Pancreas (tissue), 10 donors: ENCODE data around the gene RIC3. TPM values are rescaled to one million over a fixed set of nuclear protein-coding genes. Genes with fewer than 3 reads are reported as not detected.

Experiments
- ATAC-seq, 4 donors: fragments of 200-7000 bp; cut with Tn5 transposase; one replicate each; pipeline versions ENCODE4 v1.8.0 to v1.9.1; 2020; ENCODE audit warnings: mild to moderate bottlenecking in 4 of 4, moderate library complexity in 4 of 4
- DNase-seq, 6 donors: peaks; one replicate each; pipeline ENCODE4 v3.0.0-alpha.2; 2020
- FAIRE-seq: peaks from 2 replicates; lab custom pipeline; 2012; peaks lifted over from hg19 to GRCh38; lab: Jason Lieb, UNC
- H3K27ac ChIP-seq, 4 donors: fragments of 200-600 bp; sonication (generic); 1 replicate in 3 of 4; 2 replicates in 1 of 4; pipeline versions ENCODE4 v1.5.0 to v1.8.0; 2020
- H3K27me3 ChIP-seq, 4 donors: fragments of 200-600 bp; one replicate each; pipeline ENCODE4 v1.8.0; 2021
- H3K36me3 ChIP-seq, 3 donors: fragments of 200-600 bp; sonication (generic) in 1 of 3; one replicate each; pipeline versions ENCODE4 v1.5.0 to v1.8.0; 2020 to 2021
- H3K4me1 ChIP-seq, 3 donors: fragments of 200-600 bp; one replicate each; pipeline ENCODE4 v1.8.0; 2021
- H3K4me3 ChIP-seq, 4 donors: fragments of 200-600 bp; sonication (generic) in 2 of 4; one replicate each; pipeline versions ENCODE4 v1.5.0 to v1.8.0; 2020 to 2021
- H3K9me3 ChIP-seq, 4 donors: fragments of 200-600 bp; one replicate each; pipeline ENCODE4 v1.8.0; 2021
- WGBS, 2 donors: extraction: QIAGEN DNeasy Blood & Tissue Kit; methylation state at CpG; one replicate each; pipeline ENCODE4 v1.1.7; 2013; 5-methylcytosine and 5-hydroxymethylcytosine counted together
- intact Hi-C, 3 donors: fragments of 100-400 bp; cut with DNase I; formaldehyde crosslinking; loops; one replicate each; pipeline versions ENCODE4 v1.11.1 to v1.14.2; 2022
- polyA plus RNA-seq, 2 donors: library from polyadenylated mRNA; stranded (reverse); fragments of 200-250 nt; gene quantifications; one replicate each; pipeline ENCODE4 v1.2.3, GENCODE V29; 2013
- total RNA-seq, 6 donors: library from RNA; stranded (reverse); fragmentation: NEBNext Ultra II Directional in 4 of 6; extraction: Animal tissue kit (Norgen Biotek cat#: 25700) in 4 of 6; gene quantifications; one replicate each; pipeline versions ENCODE4 v1.2.1 to v1.2.4, GENCODE V29; 2021 to 2023
- TF ChIP-seq, protein P1 (sequence below), 4 donors: fragments of 200-600 bp; sonication (generic) in 3 of 4; IDR thresholded peaks; one replicate each; pipeline versions ENCODE4 v1.5.0 to v1.8.0; 2021; ENCODE audit warnings: antibody characterized with exemption in 4 of 4
- donor health status: healthy with polysubstance abuse.
- donor health status: DM: no; HTN: no; CAD: no; lungs with moderate emphysema.
- donor health status: DM: no; HTN: no; CAD: no.
- donor health status: control.
- donor health status: control.
- donor health status: Bipolar disorder and iron deficiency.
- donor health status: DM: yes; HTN: yes; CAD: no.
- donor health status: DM: no; HTN: no; CAD: no.
- donor health status: DM: no; HTN: no; CAD: no.
- donor health status: DM: yes; HTN: yes; CAD: no.

Gene RIC3
- total and polyA plus RNA-seq, 8 donors, result 11.3 to 49.9 (median 18.2) TPM

DNA sequence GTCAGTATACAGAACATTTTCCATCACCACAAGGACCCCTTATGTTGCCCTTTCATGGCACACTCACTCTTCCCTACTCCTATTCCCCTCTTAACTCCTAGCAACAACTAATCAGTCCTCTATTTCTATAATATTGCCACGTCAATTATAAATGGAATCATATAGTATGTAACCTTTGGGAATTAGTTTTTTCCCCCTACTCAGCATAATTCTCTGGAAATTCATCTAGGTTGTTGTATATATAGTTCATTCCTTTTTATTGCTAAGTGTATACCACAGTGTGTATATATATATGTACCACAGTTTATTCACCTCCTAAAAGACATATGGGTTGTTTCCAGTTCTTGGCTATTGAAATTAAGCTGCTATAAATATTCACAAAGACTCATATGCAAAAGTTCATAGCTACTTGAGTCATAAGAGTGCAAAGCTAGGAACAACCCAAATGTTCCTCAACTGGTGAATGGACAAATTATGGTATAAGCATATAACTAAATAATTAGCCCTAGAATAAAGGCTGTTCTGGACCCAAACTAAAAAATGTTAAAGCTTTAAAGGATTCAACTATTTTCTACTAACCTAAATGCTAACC, 46.6 kb downstream of the RIC3 start:
- Histone ChIP-seq H3K9me3 (no peaks in the 10 kb centered on the region), H3K36me3 (no peaks in the 10 kb centered on the region), H3K4me3 (no peak overlapping the region), H3K4me1 (no peaks in the 10 kb centered on the region), H3K27ac (no peak overlapping the region), H3K27me3 (no peaks in the 10 kb centered on the region)
- intact Hi-C loops, result no loop called here
- TF ChIP-seq, protein P1, sequence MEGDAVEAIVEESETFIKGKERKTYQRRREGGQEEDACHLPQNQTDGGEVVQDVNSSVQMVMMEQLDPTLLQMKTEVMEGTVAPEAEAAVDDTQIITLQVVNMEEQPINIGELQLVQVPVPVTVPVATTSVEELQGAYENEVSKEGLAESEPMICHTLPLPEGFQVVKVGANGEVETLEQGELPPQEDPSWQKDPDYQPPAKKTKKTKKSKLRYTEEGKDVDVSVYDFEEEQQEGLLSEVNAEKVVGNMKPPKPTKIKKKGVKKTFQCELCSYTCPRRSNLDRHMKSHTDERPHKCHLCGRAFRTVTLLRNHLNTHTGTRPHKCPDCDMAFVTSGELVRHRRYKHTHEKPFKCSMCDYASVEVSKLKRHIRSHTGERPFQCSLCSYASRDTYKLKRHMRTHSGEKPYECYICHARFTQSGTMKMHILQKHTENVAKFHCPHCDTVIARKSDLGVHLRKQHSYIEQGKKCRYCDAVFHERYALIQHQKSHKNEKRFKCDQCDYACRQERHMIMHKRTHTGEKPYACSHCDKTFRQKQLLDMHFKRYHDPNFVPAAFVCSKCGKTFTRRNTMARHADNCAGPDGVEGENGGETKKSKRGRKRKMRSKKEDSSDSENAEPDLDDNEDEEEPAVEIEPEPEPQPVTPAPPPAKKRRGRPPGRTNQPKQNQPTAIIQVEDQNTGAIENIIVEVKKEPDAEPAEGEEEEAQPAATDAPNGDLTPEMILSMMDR (IDR thresholded peaks at IDR 0.05), result no peak
- no peak for FAIRE-seq
- DNase-seq, result no peak
- 90 to 97% methylated on average over 1 of the region's 1 CpG for WGBS, 2 donors
- ATAC-seq, result no peak

- H3K4me1 ChIP-seq, result no peaks in the 10 kb centered on the region
- TF ChIP-seq, protein P1 (IDR thresholded peaks at IDR 0.05), result no peak
- H3K36me3 ChIP-seq, result peaks cover 0 to 6% (median 0%) of the 10 kb centered on the region in 3 donors
- H3K27me3 ChIP-seq, result no peaks in the 10 kb centered on the region
- no peak overlapping the region for H3K4me3 ChIP-seq
- DNase-seq, result no peak
- ATAC-seq, result no peak
- H3K27ac ChIP-seq, result no peak overlapping the region
- intact Hi-C loops, result no loop called here
- 95 to 96% methylated on average over 8 of the region's 8 CpGs for WGBS, 2 donors
- no peak for FAIRE-seq
- H3K9me3 ChIP-seq, result no peaks in the 10 kb centered on the region
Measured at GRCh38 chr11:8111636-8112035, 57.2 kb downstream of the RIC3 start.

- no peak for ATAC-seq
- intact Hi-C loops, result no loop called here
- Histone ChIP-seq H3K27me3 (no peaks in the 10 kb centered on the region), H3K9me3 (no peaks in the 10 kb centered on the region), H3K4me1 (no peaks in the 10 kb centered on the region), H3K27ac (no peak overlapping the region), H3K4me3 (no peak overlapping the region), H3K36me3 (peaks cover 0 to 6% (median 0%) of the 10 kb centered on the region in 3 donors)
- TF ChIP-seq, protein P1 (IDR thresholded peaks at IDR 0.05), result no peak
- WGBS, 2 donors, result 89 to 91% methylated on average over 4 of the region's 4 CpGs
- DNase-seq, result no peak
- no peak for FAIRE-seq
Measured at GRCh38 chr11:8110396-8110795, 58.4 kb downstream of the RIC3 start.

DNA sequence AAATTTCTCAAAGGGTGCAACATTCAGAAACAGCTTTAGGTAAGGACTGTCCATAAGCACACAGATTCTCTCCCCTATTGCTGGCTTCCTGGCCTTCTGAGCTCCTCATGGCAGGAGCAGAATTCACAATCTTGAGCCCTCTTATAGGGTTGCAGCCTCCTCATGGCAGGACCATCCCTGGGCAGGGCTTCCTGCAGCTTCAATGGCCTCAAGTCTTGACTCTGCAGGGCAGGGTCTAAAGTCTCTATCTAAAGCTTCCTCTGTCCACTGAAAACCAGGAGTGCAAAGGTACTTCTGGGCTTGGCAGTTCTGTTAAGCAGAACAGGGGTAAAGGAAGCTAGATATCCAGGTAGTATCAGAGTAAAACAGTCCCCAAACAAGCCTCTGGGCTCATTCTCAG, 59.1 kb downstream of the RIC3 start:
- TF ChIP-seq, protein P1 (IDR thresholded peaks at IDR 0.05), result no peak
- intact Hi-C loops, result no loop called here
- H3K27me3 ChIP-seq, result no peaks in the 10 kb centered on the region
- peaks cover 0 to 6% (median 0%) of the 10 kb centered on the region in 3 donors for H3K36me3 ChIP-seq
- no peaks in the 10 kb centered on the region for H3K9me3 ChIP-seq
- no peak overlapping the region for H3K4me3 ChIP-seq
- no peak overlapping the region for H3K27ac ChIP-seq
- ATAC-seq (no peak), FAIRE-seq (no peak), DNase-seq (no peak)
- no peaks in the 10 kb centered on the region for H3K4me1 ChIP-seq

GRCh38 chr11:8108421-8108820, 60.4 kb downstream of the RIC3 start:
- intact Hi-C loops, result no loop called here
- FAIRE-seq, result no peak
- no peak for ATAC-seq
- Histone ChIP-seq H3K27me3 (no peaks in the 10 kb centered on the region), H3K36me3 (peaks cover 0 to 9% (median 0%) of the 10 kb centered on the region in 3 donors), H3K4me1 (no peaks in the 10 kb centered on the region), H3K9me3 (no peaks in the 10 kb centered on the region), H3K4me3 (no peak overlapping the region), H3K27ac (no peak overlapping the region)
- DNase-seq, result no peak
- TF ChIP-seq, protein P1 (IDR thresholded peaks at IDR 0.05), result no peak
- WGBS, 2 donors, result 86 to 93% methylated on average over 2 of the region's 2 CpGs
